ELR (cell line): ENCODE data around the gene NDUFA5.

Experiments used
- DNase-seq: peaks from one replicate; pipeline ENCODE4 v3.0.0-alpha.2; 2015; ENCODE audit warnings: low read depth

NDUFA5 gene

DNA sequence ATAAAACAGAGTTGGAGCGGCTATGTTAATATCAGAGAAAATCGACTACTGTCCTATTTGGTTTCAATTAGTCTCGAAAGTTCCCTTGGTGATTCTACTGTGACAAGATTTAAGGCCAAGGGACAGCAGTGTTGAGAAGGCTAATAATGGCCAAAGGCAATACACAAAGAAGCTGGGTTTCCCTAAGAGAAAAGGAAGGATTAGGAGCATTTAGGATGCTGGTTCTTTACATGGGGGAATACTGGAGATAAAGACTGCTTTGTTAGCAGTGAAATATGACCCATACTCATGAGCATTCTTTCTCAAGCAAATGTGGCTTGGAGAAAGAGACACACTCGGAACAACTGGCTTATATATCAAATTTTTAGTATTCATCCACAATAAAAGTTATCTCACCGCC, 55.4 kb downstream of the NDUFA5 start:
- no peak for DNase-seq

GRCh38 chr7:123500878-123501489, 56.6 kb downstream of the NDUFA5 start:
- DNase-seq: no peak

- no peak for DNase-seq
Measured at GRCh38 chr7:123499211-123499970, 58.2 kb downstream of the NDUFA5 start.

DNA sequence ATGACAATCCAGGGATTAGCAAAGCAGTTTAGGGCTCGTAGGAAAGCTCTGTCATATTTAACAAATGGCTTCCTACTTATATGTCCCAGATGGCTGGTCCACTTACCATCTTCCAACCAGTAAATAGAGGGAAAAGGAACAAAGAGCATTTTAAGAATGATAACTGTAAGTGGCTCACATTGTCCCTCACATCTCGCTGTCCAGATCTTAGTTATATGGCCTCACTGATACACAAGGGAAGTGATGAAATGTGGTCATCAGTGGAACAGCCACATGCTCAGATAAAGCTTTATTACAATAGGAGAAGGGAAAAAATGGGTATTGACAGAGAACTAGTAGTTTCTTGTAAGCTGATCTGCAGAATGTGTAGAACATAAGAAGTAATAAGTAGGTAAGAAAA, 59.0 kb downstream of the NDUFA5 start:
- DNase-seq: no peak

DNA sequence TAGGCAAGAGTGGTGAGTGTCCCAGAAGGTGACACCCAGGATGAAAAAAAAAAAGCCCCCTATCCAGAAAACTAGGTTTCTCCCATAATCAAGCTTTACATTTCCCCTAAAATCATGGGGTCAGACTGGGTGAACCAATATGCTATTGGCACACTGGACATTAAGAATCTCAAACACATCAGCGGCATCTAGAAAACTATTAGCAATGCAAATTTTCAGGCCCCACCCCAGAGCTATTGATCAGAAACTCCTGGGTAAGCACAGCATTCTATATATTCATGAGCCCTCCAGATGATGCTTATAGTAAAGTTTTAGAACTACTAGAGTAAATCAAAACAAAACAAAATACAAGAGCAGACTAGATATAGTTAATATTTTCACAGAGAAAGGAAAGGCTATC, 59.6 kb downstream of the NDUFA5 start:
- no peak for DNase-seq

- DNase-seq: peak; percentile 52
Measured at GRCh38 chr7:123494193-123494796, 63.3 kb downstream of the NDUFA5 start.

DNA sequence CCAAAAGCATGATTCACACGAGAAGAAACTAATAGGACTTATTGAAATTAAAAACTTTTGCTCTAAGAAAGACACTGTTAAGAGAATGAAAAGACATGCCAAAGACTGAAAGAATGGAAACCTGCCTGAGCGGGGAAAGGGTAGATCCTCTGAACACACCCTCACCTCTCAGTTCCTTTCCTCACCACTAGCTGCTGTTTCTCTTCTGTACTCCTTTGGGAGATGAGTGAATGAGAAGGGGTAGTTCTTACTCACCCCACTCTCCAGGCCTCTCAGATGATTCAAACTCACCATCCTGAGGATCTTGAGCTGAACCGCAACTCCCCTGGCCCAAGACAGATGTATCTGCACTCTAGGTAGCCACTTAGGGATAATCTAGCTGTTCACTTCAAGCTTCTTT, 65.1 kb downstream of the NDUFA5 start:
- peak; percentile 1 for DNase-seq
